ENCODE data around the gene SYCE1. TPM values are rescaled to one million over a fixed set of nuclear protein-coding genes. Genes with fewer than 3 reads are reported as not detected.
"Not testable (repeated sequence)": the region's sequence is repeated elsewhere in the genome, so short reads cannot be mapped to it uniquely, and the experiment has no call there.

The SYCE1 gene
- total RNA-seq, 1 experiment from 2014 or later, result not detected

DNA sequence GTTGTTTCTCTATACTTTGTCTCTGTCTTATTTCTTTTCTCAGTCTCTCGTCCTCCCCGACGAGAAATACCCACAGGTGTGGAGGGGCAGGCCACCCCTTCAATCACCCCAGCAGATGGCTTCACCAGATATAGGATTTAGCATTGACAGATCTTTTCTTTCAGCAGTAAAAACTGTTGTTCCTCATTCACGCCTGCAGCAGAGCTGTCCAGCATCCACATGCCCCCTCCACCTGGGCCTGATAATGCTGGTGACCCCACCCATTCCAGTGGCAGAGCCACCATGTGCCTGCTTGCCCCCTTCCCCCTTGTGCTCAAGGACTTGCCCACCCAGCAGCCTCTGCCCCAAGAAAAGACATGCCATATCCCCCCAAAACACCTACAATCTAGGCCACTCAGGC lies 45.7 kb upstream of the SYCE1 start:
- ChIA-PET POLR2A (no interaction called here), CTCF (no interaction called here)
- Mint-ChIP-seq H3K27ac (ENCODE audit: unreplicated experiment) (no peak overlapping the region), H3K27me3 (ENCODE audit: insufficient read depth, unreplicated experiment) (peaks cover 8% of the 10 kb centered on the region), H3K9me3 (ENCODE audit: unreplicated experiment) (peaks cover 40% of the 10 kb centered on the region), H3K4me3 (ENCODE audit: unreplicated experiment) (no peak overlapping the region), H3K4me1 (ENCODE audit: low read depth, unreplicated experiment) (no peaks in the 10 kb centered on the region), H3K36me3 (ENCODE audit: insufficient read depth, unreplicated experiment) (no peaks in the 10 kb centered on the region)
- H3K4me1 ChIP-seq, result no peaks in the 10 kb centered on the region
- no peaks in the 10 kb centered on the region; the same call in none of the 2 replicates for H3K27me3 ChIP-seq (replicated peaks; ENCODE audit: control insufficient read depth, insufficient read depth, low read length)
- intact Hi-C loops (cut with micrococcal nuclease; ENCODE audit: unreplicated experiment), result no loop called here
- BruUV-seq (replicated peaks), result no TSS peak
- TF ChIP-seq, protein P1, sequence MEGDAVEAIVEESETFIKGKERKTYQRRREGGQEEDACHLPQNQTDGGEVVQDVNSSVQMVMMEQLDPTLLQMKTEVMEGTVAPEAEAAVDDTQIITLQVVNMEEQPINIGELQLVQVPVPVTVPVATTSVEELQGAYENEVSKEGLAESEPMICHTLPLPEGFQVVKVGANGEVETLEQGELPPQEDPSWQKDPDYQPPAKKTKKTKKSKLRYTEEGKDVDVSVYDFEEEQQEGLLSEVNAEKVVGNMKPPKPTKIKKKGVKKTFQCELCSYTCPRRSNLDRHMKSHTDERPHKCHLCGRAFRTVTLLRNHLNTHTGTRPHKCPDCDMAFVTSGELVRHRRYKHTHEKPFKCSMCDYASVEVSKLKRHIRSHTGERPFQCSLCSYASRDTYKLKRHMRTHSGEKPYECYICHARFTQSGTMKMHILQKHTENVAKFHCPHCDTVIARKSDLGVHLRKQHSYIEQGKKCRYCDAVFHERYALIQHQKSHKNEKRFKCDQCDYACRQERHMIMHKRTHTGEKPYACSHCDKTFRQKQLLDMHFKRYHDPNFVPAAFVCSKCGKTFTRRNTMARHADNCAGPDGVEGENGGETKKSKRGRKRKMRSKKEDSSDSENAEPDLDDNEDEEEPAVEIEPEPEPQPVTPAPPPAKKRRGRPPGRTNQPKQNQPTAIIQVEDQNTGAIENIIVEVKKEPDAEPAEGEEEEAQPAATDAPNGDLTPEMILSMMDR (IDR thresholded peaks at IDR 0.05; ENCODE audit: insufficient read depth in 1 of 2, low read depth in 1 of 2, low read length in 1 of 2, severe bottlenecking in 1 of 2, unreplicated experiment in 1 of 2), result no peak
- no peak for DNase-seq
- no peak overlapping the region for H3K4me3 ChIP-seq (ENCODE audit: low read depth, low read length)
- H3K9me3 ChIP-seq, result peaks cover 13% of the 10 kb centered on the region
- H3K36me3 ChIP-seq (ENCODE audit: control insufficient read depth, insufficient read depth, low read length), result no peaks in the 10 kb centered on the region

GRCh38 chr10:133608855-133609254 lies 43.5 kb upstream of the SYCE1 start:
- no peaks in the 10 kb centered on the region; the same call in none of the 2 replicates for H3K27me3 ChIP-seq (replicated peaks; ENCODE audit: control insufficient read depth, insufficient read depth, low read length)
- Mint-ChIP-seq H3K36me3 (ENCODE audit: insufficient read depth, unreplicated experiment) (no peaks in the 10 kb centered on the region), H3K27me3 (ENCODE audit: insufficient read depth, unreplicated experiment) (peaks cover 14% of the 10 kb centered on the region), H3K4me3 (ENCODE audit: unreplicated experiment) (no peak overlapping the region), H3K4me1 (ENCODE audit: low read depth, unreplicated experiment) (no peaks in the 10 kb centered on the region), H3K9me3 (ENCODE audit: unreplicated experiment) (peaks cover 50% of the 10 kb centered on the region), H3K27ac (ENCODE audit: unreplicated experiment) (no peak overlapping the region)
- H3K4me3 ChIP-seq (ENCODE audit: low read depth, low read length), result no peak overlapping the region
- H3K9me3 ChIP-seq, result peaks cover 13% of the 10 kb centered on the region
- TF ChIP-seq, protein P1 (IDR thresholded peaks at IDR 0.05; ENCODE audit: insufficient read depth in 1 of 2, low read depth in 1 of 2, low read length in 1 of 2, severe bottlenecking in 1 of 2, unreplicated experiment in 1 of 2), result peak; percentile 31 to 42
- POLR2A ChIA-PET, result no interaction called here
- no TSS peak for BruUV-seq (replicated peaks)
- intact Hi-C loops (cut with micrococcal nuclease; ENCODE audit: unreplicated experiment), result loop anchor here (5.0 kb wide), 1 partner anchor 172 kb away; no protein-coding TSS in a partner anchor
- no peaks in the 10 kb centered on the region for H3K36me3 ChIP-seq (ENCODE audit: control insufficient read depth, insufficient read depth, low read length)
- no peaks in the 10 kb centered on the region for H3K4me1 ChIP-seq
- CTCF ChIA-PET, result no interaction called here
- no peak for DNase-seq

GRCh38 chr10:133603434-133603833 lies 38.1 kb upstream of the SYCE1 start:
- POLR2A ChIA-PET; H3K4me1 ChIP-seq; H3K4me1 Mint-ChIP-seq (ENCODE audit: low read depth, unreplicated experiment); H3K27me3 ChIP-seq (replicated peaks; ENCODE audit: control insufficient read depth, insufficient read depth, low read length); intact Hi-C loops (cut with micrococcal nuclease; ENCODE audit: unreplicated experiment); BruUV-seq (replicated peaks); DNase-seq; H3K27ac Mint-ChIP-seq (ENCODE audit: unreplicated experiment); H3K4me3 Mint-ChIP-seq (ENCODE audit: unreplicated experiment); H3K4me3 ChIP-seq (ENCODE audit: low read depth, low read length); H3K36me3 Mint-ChIP-seq (ENCODE audit: insufficient read depth, unreplicated experiment); CTCF ChIA-PET; H3K36me3 ChIP-seq (ENCODE audit: control insufficient read depth, insufficient read depth, low read length): not testable (repeated sequence)
- peaks cover 28% of the 10 kb centered on the region for H3K9me3 Mint-ChIP-seq (ENCODE audit: unreplicated experiment)
- peaks cover 17% of the 10 kb centered on the region for H3K27me3 Mint-ChIP-seq (ENCODE audit: insufficient read depth, unreplicated experiment)
- H3K9me3 ChIP-seq, result peaks cover 18% of the 10 kb centered on the region

GRCh38 chr10:133600657-133601056 lies 35.3 kb upstream of the SYCE1 start:
- H3K9me3 ChIP-seq, result peaks cover 9% of the 10 kb centered on the region; the same call in 1 of the 2 replicates

DNA sequence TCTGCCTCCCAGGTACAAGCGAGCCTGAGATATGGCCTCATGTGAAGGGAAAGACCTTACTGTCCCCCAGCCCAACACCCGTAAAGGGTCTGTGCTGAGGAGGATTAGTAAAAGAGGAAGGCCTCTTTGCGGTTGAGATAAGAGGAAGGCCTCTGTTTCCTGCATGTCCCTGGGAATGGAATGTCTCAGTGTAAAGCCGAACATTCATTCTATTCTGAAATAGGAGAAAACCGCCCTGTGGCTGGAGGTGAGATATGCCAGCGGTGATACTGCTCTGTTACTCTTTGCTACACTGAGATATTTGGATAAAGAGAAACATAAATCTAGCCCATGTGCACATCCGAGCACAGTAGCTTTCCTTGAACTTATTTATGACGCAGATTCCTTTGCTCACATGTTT lies 34.5 kb upstream of the SYCE1 start:
- H3K36me3 Mint-ChIP-seq (ENCODE audit: insufficient read depth, unreplicated experiment); intact Hi-C loops (cut with micrococcal nuclease; ENCODE audit: unreplicated experiment); H3K27me3 ChIP-seq (replicated peaks; ENCODE audit: control insufficient read depth, insufficient read depth, low read length); H3K9me3 ChIP-seq; H3K4me3 Mint-ChIP-seq (ENCODE audit: unreplicated experiment); DNase-seq; POLR2A ChIA-PET; H3K4me1 Mint-ChIP-seq (ENCODE audit: low read depth, unreplicated experiment); H3K4me1 ChIP-seq; H3K4me3 ChIP-seq (ENCODE audit: low read depth, low read length); H3K36me3 ChIP-seq (ENCODE audit: control insufficient read depth, insufficient read depth, low read length); H3K27ac Mint-ChIP-seq (ENCODE audit: unreplicated experiment); BruUV-seq (replicated peaks): not testable (repeated sequence)
- CTCF ChIA-PET, result interaction anchor here (0.6 kb wide), 1 partner anchor 127 kb away, joined by 4 read pairs; no protein-coding TSS in a partner anchor
- peaks cover 12% of the 10 kb centered on the region for H3K9me3 Mint-ChIP-seq (ENCODE audit: unreplicated experiment)
- peaks cover 26% of the 10 kb centered on the region for H3K27me3 Mint-ChIP-seq (ENCODE audit: insufficient read depth, unreplicated experiment)

More at GRCh38 chr10:133600657-133601056, 35.3 kb upstream of the SYCE1 start:
- ChIA-PET POLR2A (no interaction called here), CTCF (no interaction called here)
- intact Hi-C loops (cut with micrococcal nuclease; ENCODE audit: unreplicated experiment), result no loop called here
- Histone ChIP-seq H3K36me3 (ENCODE audit: control insufficient read depth, insufficient read depth, low read length) (no peaks in the 10 kb centered on the region), H3K4me1 (no peaks in the 10 kb centered on the region), H3K4me3 (ENCODE audit: low read depth, low read length) (no peak overlapping the region), H3K27me3 (replicated peaks; ENCODE audit: control insufficient read depth, insufficient read depth, low read length) (no peaks in the 10 kb centered on the region)
- Mint-ChIP-seq H3K9me3 (ENCODE audit: unreplicated experiment) (peaks cover 12% of the 10 kb centered on the region), H3K4me3 (ENCODE audit: unreplicated experiment) (no peak overlapping the region), H3K27me3 (ENCODE audit: insufficient read depth, unreplicated experiment) (peaks cover 26% of the 10 kb centered on the region), H3K27ac (ENCODE audit: unreplicated experiment) (no peak overlapping the region), H3K36me3 (ENCODE audit: insufficient read depth, unreplicated experiment) (no peaks in the 10 kb centered on the region), H3K4me1 (ENCODE audit: low read depth, unreplicated experiment) (no peaks in the 10 kb centered on the region)
- TF ChIP-seq, protein P1 (IDR thresholded peaks at IDR 0.05; ENCODE audit: insufficient read depth in 1 of 2, low read depth in 1 of 2, low read length in 1 of 2, severe bottlenecking in 1 of 2, unreplicated experiment in 1 of 2), result no peak
- DNase-seq, result no peak
- no TSS peak for BruUV-seq (replicated peaks)
